ENCODE results near the gene NXPH1.

Gene NXPH1

DNA sequence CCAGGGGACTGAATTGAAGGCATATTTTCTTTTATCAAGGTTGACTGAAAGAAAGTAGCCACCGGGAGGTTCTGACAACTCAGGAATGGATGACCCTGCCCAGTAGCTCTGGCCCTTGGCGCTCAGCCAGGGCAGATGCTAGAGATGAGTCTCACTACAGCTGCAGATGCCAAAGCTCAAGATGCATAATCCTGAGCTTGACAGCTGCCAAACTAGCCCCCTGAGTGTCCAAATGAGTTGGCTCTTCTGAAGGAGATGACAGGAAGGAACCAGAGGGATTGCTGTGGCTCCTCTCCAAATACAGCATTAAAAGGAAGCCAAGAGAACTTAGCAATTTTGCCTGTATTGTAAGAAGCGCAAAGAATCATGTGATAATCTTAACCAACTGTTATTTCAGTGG lies 78.4 kb downstream of the NXPH1 start:
- DNase-seq = no peak

DNA sequence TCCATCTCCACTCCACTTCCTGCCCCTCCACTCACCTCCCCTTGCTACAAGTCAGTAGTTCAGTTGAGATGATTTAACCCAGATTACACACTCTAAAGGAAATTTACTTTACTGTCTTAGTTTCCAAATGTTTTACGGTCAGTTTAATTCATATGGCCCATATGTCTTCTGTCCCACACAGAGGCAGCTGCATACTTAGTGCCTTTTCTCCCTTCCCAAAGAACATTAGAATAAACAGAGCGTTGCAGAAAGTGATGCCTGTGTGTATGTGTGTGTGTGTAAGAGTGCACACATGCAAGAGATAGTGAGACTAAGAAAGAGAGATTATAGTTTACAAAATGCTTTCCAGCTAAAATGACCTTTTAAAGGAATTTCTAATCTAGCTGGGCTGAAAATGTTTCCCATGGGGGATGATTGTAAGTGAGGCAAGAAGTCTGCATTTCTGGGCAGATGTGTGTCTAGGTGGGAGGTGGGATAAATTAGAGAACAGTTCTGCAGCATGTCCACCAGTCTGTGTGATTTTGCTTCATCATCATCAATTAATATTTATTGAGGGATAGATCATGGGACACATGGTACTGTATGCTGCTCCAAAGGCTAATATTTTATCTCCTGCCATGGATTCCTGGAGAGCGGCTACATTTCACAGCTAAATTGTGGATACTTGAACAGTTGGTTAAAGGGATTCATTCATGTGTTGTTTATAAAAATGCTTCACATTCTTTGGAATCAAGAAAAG lies 81.5 kb downstream of the NXPH1 start:
- DNase-seq = no peak

DNA sequence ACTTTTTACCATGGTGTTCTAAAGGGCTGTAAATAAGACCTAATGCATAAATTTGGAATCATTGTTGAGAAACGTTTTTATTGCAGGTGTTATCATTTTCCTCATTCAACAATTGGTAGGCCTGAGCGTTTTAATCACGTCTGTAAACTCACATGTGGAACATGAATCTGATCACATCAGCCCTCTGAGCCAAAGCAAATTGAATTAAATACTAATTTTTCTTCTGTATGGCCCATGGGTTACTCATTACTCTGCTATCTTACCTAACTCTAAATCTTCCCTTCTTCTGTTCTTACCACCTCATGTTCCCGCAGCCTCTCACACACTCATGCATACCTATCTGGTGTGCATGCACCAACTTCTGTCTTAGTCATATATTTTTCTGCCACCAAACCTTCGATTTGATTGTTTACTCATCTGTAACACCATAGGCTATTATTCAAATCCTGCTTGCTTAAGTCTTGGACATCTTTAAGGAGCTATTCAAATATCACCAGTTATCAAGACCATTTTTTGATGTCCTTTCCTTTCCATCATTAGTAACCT lies 82.3 kb downstream of the NXPH1 start:
- DNase-seq = no peak

GRCh38 chr7:8516976-8517375 lies 83.6 kb downstream of the NXPH1 start:
- no peak for DNase-seq

GRCh38 chr7:8528311-8528710 lies 94.9 kb downstream of the NXPH1 start:
- DNase-seq = no peak

DNA sequence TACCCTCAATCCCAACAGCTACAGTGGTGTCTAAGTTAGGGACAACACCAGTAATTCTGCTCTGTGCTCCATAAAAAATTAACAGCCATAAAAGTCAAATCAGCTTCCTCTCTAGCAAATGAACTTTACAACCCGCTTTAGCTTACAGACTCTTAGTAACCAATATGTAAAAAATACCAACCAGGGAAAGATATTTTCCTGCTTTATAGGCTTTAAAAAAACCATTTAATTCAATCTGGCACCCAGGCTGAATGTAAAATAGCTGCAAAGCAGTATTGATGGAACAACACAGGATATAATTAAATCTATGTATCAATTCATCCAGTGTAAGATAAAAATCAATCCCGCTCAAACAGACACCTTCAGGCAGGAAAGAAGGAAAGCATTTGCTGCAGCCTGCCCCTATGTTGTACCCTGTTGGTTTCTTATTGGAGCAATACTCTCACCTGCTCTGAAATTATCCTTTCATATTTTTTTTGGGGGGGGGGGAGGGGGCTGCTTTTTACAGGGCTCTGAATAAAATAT lies 98.6 kb downstream of the NXPH1 start:
- DNase-seq = no peak

DNA sequence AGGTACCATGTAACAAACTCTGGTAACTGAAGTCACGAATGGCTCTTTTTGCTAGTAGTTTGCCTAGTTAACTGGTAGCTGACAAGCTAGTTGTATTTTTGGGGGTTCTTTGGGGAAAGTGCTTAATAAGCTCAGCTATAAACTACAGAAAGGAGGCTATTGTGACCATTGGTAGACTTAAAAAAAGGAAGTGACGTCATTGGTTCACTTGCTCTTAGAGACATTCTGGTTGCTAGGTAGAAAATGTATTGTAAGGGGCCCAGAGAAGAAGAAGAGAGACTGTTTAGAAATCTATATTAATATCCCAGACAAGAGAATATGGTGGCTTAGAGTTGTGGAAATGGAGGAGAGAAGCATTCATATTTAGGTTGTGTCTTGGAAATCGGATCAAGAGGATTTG lies 103.0 kb downstream of the NXPH1 start:
- no peak for DNase-seq

- no peak for DNase-seq
Observed at GRCh38 chr7:8549046-8549445, 115.6 kb downstream of the NXPH1 start.

DNA sequence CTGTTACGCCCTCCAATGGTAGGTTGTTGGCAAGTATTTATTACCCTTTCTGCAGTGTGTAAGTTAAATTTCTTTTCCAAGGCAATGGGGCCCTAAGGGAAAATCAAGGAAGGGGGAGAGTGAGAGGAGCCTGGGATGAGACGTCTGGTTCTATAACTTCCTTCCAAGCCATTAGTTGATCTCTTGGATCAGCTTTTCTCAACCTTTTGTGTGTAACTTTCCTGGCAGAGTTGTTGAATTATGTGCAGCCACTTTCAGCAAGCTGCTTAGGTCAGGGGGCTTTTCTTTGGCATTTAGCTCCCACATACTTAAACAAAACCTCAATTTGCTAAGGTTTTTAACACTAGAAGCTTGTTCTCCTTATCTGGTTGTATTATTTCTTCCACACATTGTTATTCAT lies 127.1 kb downstream of the NXPH1 start:
- no peak for DNase-seq

GRCh38 chr7:8561449-8561848 lies 128.0 kb downstream of the NXPH1 start:
- no peak for DNase-seq

- DNase-seq = no peak
Observed at GRCh38 chr7:8564281-8564680, 130.9 kb downstream of the NXPH1 start.

- DNase-seq = no peak
Observed at GRCh38 chr7:8566016-8566415, 132.6 kb downstream of the NXPH1 start.

GRCh38 chr7:8567626-8568025 lies 134.2 kb downstream of the NXPH1 start:
- DNase-seq = no peak

- no peak for DNase-seq
Observed at GRCh38 chr7:8579661-8580194, 146.3 kb downstream of the NXPH1 start.

DNA sequence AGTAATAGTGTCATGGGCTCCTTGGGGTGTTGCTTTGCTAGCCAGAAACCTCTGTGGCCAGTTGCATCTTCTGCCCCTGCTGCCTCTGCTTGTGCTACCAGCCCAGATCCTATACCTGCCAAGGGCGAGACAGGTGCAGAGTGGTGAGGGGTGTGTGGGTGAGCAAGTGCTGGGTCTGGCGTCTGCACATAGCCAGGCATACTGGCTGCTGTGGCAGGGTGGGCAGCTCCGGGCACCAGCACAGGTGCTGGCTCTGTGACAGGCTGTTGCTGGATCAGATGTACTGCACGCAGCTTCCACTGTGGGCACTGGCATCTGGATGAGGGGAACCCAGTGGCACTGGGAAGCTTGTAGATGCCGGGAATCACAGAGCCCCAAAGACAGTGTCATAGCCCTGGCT lies 148.4 kb downstream of the NXPH1 start:
- no peak for DNase-seq

DNA sequence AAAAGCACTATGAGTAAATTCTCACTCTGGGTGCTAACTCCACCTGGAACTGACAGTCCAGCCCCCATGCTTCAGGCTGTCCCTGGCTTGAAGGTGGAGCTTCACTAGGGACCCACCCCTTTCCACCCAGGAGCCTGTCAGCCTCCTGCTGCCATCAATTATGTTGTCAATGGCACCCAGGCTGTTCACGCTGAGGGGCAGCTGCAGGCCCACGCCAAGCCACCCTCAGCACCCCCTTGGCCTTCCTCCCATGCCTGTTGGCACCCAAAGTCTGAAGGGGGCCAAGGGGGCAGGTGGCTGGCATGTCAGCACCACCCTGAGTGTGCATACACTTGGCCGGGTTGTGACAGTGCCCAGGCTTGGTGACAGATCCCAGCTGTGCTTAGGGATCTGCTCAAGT lies 149.3 kb downstream of the NXPH1 start:
- no peak for DNase-seq

DNA sequence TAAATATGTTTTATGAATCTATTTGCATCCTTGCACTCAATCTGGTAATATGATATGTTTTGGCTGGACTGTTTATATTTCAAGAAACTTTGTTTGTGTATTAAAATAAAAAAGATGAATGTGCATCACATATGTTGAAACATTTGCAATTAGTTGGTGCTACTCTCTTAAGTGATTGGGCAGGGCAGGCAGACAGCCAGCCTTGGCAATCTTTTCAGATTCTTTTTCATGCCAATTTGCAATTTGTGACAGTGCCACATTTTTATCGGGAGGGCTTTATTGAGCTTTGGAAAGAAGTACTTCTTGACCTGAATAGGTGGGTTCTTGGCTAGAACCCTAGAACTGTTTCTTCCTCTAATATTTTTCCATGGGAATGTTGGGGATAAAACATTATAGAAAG lies 152.2 kb downstream of the NXPH1 start:
- no peak for DNase-seq

DNA sequence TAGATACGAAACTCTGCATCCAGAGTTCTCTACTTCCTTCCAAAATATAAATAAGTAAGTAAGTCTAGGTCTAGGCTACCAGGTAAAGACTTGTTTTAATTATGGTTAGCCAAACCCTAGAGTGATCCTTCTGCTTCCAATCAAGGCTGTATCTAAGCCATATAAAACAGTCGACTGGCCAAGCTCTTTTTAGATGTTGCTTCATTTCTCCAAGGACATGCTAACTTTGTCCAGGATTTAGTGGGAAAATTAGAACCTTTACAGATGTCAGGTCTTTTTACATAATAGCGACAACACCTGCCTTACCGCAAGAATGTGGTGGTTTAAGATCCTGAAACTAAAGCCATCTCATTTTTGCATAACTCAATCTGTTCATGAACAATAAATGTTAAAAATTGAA lies 156.8 kb downstream of the NXPH1 start:
- no peak for DNase-seq

GRCh38 chr7:8590791-8591190 lies 157.4 kb downstream of the NXPH1 start:
- no peak for DNase-seq

- no peak for DNase-seq
Observed at GRCh38 chr7:8591289-8591688, 157.9 kb downstream of the NXPH1 start.

DNA sequence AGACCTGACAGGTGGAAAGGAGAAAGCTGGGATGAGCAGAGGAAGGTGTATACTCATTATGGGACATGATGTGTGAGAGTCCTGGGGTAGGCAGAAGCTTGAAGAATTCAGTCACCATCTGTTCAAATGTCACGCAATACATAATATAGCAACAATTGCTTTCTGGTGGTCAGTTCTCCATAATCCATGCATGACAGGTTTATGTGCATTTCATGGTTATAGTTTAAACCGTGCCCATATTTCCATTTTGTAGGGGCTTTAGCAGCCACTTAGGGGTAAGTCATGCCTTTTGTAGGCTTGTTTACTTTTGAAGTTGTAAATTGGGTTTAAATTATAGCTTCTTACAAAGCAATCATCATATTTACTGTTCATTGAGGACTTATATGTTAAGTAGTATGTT lies 158.8 kb downstream of the NXPH1 start:
- DNase-seq = no peak

DNA sequence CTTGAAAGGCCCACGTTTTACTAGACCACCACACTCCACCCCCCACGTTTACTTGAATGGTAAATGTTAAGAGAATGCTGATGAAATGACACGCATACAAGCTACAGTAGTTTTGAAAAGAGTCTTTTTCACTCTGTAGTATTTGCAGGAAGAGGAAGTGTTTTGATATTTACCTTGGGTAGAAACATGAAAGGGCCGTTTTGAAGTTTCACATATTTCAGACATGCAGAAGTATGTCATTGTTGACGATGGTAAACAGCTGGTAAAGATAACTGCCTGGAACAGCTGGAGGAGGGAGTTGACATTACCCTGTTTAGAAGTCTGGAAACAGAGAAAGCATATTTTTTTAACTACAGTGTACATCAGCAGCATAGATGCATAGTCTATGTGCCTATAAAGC lies 160.7 kb downstream of the NXPH1 start:
- DNase-seq = no peak

DNA sequence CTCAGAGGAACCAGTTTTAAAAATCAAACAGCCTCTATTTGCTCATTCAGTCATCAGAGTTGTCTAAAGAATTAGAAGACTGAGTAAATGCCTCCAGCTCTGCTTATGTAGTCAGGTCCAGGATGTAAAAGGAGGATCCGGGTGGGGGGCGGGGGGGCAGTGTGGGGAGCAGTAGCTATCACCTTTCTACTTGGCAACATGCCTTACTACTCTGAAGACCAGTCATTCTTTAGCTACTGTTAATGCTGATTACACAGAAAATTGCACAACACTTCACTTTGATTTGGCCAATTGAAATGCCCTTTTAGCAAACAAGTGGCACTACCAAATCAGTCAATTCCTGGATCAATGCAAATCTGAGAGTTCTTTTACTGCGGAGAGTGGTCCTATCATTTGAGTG lies 164.2 kb downstream of the NXPH1 start:
- DNase-seq = no peak

- no peak for DNase-seq
Observed at GRCh38 chr7:8601121-8601520, 167.7 kb downstream of the NXPH1 start.

DNA sequence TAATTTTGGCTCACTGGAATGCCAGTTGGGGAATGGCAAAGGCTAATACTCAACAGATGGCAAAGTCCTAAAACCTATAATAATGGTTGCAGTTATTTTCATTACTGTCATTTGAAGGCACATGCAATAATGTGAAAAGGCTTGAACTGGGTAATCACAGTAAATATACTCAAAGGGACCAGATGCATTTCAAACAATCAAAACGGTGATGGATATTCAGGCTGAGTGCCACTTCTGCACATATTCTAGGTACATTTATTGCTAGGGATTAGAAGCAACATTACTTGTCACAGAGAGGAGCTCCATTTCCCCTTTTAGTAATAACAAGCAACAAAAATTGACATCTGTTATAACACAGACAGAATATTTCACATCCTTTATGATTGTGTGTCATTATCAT lies 171.8 kb downstream of the NXPH1 start:
- no peak for DNase-seq
